ENCODE data around the gene PRMT7.

PRMT7 gene

GRCh38 chr16:68397710-68398201, 86.9 kb downstream of the PRMT7 start:
- in situ Hi-C loops (cut with HindIII; ENCODE audit: low pct_unique_long_range_greater_than_20kb, low sequenced_read_pairs) = no loop called here
- no peak for DNase-seq (ENCODE audit: low read depth in 1 of 2, low spot score in 1 of 2)
- no peak for TF ChIP-seq JUND (IDR thresholded peaks at IDR 0.05; ENCODE audit: low read depth)

GRCh38 chr16:68399456-68399855, 88.6 kb downstream of the PRMT7 start:
- no peak for TF ChIP-seq JUND (IDR thresholded peaks at IDR 0.05; ENCODE audit: low read depth)
- in situ Hi-C loops (cut with HindIII; ENCODE audit: low pct_unique_long_range_greater_than_20kb, low sequenced_read_pairs) = no loop called here

GRCh38 chr16:68400083-68400923, 89.5 kb downstream of the PRMT7 start:
- in situ Hi-C loops (cut with HindIII; ENCODE audit: low pct_unique_long_range_greater_than_20kb, low sequenced_read_pairs) = no loop called here
- TF ChIP-seq JUND (IDR thresholded peaks at IDR 0.05; ENCODE audit: low read depth) = no peak
- no peak for DNase-seq (ENCODE audit: low read depth in 1 of 2, low spot score in 1 of 2)

More at GRCh38 chr16:68399456-68399855, 88.6 kb downstream of the PRMT7 start:
- DNase-seq (ENCODE audit: low read depth in 1 of 2, low spot score in 1 of 2) = no peak

- TF ChIP-seq JUND (IDR thresholded peaks at IDR 0.05; ENCODE audit: low read depth) = no peak
- in situ Hi-C loops (cut with HindIII; ENCODE audit: low pct_unique_long_range_greater_than_20kb, low sequenced_read_pairs) = no loop called here
- DNase-seq (ENCODE audit: low read depth in 1 of 2, low spot score in 1 of 2) = no peak
Observed at GRCh38 chr16:68400924-68401460, 90.2 kb downstream of the PRMT7 start.

DNA sequence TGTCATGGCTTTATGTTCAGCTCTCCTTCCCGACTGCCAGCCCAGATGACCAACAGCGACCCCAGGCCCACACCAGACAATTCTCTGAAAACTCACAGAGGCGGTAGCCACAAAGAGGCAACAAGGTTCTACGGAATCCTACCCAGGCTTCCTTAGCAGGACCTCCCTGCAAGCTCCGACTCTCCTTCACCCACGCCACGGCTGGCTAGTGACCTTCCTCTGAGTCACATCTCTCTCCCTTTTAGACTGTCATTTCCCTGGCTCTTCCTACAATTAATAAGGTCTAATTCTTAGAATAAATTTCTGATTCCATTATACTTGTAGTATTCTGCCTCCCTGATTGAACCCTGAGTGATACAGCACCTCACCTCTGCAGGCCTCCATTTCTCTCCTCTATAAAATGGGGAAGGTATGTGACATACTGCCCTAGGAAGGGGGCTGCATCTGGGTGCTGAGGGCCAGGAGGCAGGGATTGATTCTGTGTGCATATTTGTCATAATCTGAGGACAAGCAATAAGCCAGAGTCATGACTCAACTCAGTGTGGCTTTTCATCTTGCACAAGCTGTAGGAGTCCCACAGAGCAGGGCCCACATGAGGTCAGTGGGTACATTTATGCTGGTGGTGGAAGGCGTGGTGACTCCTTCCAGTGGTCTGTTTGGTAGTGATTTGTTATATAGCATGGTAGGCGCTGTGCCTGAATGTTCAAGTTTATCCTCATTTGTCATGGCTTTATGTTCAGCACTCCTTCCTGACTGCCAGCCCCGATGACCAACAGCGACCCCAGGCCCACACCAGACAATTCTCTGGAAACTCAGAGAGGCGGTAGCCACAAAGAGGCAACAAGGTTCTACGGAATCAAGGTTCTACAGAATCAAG, 91.3 kb downstream of the PRMT7 start:
- TF ChIP-seq JUND (IDR thresholded peaks at IDR 0.05; ENCODE audit: low read depth) = no peak
- no peak for DNase-seq (ENCODE audit: low read depth in 1 of 2, low spot score in 1 of 2)
- in situ Hi-C loops (cut with HindIII; ENCODE audit: low pct_unique_long_range_greater_than_20kb, low sequenced_read_pairs) = no loop called here

DNA sequence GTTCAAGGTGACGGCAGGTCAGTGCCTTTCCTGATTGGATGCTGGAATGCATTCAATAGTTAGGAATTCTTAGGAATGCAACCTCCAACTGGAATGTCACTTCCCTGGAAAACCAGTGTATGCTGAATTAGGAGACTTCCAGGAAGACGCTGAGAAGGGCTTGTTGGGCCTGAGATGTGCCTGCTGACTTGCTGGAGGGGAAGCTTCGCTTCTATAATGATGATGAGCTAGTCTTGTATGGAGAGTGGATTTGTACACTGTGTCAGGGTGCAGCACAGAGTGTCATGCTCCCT, 91.9 kb downstream of the PRMT7 start:
- no peak for TF ChIP-seq JUND (IDR thresholded peaks at IDR 0.05; ENCODE audit: low read depth)
- DNase-seq (ENCODE audit: low read depth in 1 of 2, low spot score in 1 of 2) = no peak
- in situ Hi-C loops (cut with HindIII; ENCODE audit: low pct_unique_long_range_greater_than_20kb, low sequenced_read_pairs) = no loop called here

DNA sequence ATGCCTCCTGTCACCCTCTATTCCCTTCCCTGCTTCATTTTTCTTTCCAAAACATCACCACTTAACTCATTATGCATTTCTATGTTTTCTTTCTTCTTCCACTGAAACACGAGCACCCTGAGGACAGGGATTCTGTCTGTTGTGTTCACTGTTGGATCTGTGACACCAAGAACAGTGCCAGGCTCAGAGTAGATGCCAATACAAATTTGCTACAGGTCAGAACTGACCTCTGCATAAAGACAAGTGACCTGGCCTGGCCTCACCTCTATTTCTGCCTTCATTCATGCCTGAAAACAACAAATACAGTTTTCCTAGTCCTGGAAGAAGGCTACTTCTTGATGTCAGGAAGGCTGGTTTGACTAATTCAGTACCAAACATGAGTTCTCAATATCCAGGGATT, 92.4 kb downstream of the PRMT7 start:
- DNase-seq (ENCODE audit: low read depth in 1 of 2, low spot score in 1 of 2) = peak in 1 of 2 experiments; percentile 36
- no peak for TF ChIP-seq JUND (IDR thresholded peaks at IDR 0.05; ENCODE audit: low read depth)
- in situ Hi-C loops (cut with HindIII; ENCODE audit: low pct_unique_long_range_greater_than_20kb, low sequenced_read_pairs) = no loop called here

DNA sequence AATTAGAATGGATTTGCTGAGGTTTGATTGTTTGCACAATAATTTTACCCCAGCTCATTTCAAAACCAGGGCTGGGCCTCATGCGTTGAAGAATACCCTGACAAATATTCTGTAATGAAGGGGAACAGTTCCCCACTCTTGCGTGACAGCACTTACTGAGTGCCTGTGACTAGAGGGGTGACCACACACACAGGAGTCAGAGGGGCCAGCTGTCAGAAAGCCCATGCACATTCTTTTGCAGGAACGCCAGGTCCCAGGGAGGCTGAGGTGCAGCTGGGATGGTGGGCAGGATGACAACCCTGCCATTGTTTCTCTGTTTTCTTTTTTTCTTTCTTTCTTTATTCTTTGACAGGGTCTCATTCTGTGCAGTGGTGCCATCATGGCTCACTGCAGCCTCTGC, 92.9 kb downstream of the PRMT7 start:
- TF ChIP-seq JUND (IDR thresholded peaks at IDR 0.05; ENCODE audit: low read depth) = no peak
- no peak for DNase-seq (ENCODE audit: low read depth in 1 of 2, low spot score in 1 of 2)
- in situ Hi-C loops (cut with HindIII; ENCODE audit: low pct_unique_long_range_greater_than_20kb, low sequenced_read_pairs) = no loop called here

- no peak for TF ChIP-seq JUND (IDR thresholded peaks at IDR 0.05; ENCODE audit: low read depth)
- no peak for DNase-seq (ENCODE audit: low read depth in 1 of 2, low spot score in 1 of 2)
- in situ Hi-C loops (cut with HindIII; ENCODE audit: low pct_unique_long_range_greater_than_20kb, low sequenced_read_pairs) = no loop called here
Observed at GRCh38 chr16:68404736-68405345, 94.0 kb downstream of the PRMT7 start.

DNA sequence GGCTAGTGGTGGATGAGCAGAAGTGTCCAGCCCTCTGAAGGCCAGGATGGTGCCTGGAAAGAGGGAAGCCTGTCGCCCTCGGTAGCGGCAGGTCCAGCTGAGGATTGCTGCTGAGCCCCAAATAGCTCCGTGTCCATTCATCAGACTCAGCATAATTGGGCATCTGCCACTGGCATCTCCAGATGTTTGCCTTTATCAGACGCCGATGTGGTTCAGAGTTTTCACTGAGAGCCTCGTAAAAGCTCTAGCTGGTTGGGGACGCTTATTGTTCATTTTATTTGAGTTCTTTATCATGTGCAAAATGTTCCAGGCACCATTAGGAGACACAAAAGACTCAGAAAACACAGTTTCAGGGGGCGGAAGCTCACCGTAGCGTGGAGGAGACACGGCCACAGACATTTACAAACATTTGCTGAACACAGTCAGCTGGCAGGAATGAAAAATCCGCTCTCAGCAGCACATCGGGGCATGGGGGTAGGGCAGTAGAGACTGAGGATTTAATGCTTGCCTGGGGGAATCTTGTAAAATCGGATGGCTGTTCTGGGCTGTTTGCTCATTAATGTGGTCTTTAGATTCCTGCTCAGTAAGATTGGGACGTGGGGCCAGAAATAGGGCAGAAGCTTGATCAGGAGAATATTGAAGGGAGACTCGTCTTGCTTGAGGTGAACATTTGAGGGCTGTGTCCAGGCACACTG, 95.8 kb downstream of the PRMT7 start:
- in situ Hi-C loops (cut with HindIII; ENCODE audit: low pct_unique_long_range_greater_than_20kb, low sequenced_read_pairs) = no loop called here

More for the DNA sequence above, 95.8 kb downstream of the PRMT7 start:
- TF ChIP-seq JUND (IDR thresholded peaks at IDR 0.05; ENCODE audit: low read depth) = no peak
- DNase-seq (ENCODE audit: low read depth in 1 of 2, low spot score in 1 of 2) = peak in 1 of 2 experiments; percentile 71

All from T47D (cell line).